NCI-H226 (cell line): ENCODE measurements around the gene CLDND1.
"Not testable (repeated sequence)": the region's sequence is repeated elsewhere in the genome, so short reads cannot be mapped to it uniquely, and the experiment has no call there.

Experiments used
- DNase-seq: peaks from one replicate; pipeline ENCODE4 v3.0.0-alpha.2; 2015

The CLDND1 gene

DNA sequence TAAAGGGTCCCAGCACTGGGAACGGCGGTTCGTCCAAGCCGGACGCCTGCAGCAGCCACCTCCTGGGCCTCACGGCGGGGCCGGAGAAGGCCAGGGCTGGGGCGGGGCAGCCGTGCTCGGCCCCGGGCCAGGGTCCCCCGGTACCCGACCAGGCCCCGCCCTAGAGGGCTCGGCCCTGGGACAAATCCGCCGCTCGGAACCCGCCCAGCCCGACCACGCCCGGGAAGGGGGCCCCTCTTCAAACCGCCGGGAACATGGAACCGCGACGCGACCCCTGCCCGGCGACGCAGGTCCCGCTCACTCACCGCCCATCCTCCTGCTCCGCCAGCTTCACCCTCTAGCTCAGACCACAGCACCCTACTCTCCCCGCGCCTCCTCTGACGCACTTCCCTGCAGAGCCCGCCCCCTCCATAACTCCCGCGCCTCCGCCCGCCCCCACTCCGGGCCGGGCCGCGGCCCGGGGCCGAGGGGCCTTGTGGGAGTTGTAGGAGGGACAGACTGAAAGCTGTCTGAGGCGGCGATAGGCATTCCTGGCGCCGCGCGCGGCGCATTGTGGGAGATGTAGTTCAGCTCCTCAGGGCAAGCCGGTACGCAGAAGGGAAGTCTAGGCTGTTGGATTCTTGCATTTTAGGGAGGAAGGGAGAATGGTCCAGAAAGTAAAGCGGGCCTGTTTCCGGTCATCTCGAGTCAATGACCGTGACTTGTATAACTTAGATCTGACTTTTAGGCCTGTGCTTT, at the start of gene CLDND1:
Gene CLDND1, minus strand, starts transcription at position 359 of the 738 bp plus-strand sequence. CDS start 1,478 bp downstream, outside the sequence.
- peak; percentile 98 for DNase-seq

DNA sequence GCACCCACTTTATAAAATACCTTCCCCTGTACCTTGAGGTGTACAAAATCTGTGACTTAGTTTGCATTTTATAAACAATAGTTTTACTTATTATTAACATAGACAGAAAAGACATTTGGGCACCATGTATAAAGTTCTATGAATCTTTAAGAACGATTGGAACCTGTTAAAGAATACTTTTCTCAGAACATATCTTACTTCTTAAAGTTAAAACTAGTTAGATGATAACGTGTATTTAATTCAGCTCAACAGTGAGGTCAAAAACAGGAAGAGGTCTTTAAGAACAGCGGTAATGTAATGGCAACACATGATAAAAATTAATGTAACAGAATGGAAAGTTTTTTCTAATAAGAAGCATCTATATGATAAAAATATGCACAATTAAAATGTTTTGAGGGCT, 45.7 kb upstream of the CLDND1 start:
- DNase-seq = no peak

DNA sequence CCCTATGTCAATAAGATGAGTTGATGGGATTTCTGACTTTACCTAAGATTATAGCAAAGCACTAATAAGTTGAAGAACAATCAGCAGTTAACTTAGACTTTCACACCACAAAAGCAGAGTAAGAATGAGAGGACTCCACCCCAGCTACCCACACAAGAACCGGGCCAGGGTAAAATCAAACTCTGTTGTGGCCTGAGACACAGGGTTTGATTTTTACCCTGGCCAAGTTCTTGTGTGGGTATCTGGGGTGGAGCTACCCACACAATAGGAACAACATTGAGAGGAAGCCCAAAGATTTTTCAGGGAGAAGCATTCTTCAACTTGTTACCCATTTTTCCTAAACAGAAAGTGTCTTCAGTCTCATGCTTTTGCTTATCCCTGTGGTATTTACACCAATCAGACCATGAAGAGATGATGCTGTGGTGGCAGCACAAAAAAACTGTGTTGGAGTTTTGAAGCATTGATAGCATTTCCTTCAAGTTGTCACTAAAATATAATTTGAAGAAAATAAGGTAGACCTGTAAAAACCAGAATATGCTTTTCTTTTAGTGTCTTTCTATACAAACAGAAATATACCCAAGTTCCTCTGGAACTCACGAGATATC, 45.1 kb upstream of the CLDND1 start:
- DNase-seq = no peak

DNA sequence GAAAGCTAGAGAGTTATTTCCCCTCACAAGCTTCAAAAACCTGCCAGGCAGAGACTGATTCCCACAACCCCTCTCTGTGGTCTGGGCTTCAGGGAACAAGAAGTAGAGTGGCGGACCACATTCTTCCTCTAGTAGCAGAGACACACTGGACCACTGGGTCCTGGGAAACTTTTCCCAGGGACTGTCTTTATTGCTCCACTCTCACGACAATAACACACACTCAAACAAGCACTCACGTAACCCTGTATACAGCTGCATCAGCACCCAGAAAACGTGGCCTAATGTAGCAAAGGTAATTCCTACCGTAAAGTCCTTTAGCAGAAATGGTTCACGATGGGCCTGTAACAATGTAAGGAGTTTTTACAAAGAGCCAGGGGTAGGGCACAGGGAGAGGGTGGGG, 43.1 kb upstream of the CLDND1 start:
- no peak for DNase-seq

DNA sequence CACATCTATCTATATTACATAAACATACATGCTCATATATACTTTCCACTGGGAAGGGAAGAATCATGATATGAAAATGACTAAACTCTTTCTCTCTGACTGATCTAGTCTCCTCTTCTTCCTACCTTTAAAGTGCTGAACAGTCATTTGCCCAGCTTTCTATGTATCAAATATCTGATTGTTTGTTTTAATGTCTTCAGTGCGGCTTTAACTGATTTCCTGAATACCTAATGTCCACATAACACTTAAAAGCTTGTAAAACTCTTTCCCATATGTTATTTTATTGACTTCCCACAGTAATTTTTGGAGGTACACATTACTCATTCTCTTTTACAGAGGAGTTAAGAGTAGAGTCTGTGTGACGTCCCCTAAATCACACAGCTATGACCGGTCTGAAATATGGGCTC, 42.5 kb upstream of the CLDND1 start:
- DNase-seq = no peak

DNA sequence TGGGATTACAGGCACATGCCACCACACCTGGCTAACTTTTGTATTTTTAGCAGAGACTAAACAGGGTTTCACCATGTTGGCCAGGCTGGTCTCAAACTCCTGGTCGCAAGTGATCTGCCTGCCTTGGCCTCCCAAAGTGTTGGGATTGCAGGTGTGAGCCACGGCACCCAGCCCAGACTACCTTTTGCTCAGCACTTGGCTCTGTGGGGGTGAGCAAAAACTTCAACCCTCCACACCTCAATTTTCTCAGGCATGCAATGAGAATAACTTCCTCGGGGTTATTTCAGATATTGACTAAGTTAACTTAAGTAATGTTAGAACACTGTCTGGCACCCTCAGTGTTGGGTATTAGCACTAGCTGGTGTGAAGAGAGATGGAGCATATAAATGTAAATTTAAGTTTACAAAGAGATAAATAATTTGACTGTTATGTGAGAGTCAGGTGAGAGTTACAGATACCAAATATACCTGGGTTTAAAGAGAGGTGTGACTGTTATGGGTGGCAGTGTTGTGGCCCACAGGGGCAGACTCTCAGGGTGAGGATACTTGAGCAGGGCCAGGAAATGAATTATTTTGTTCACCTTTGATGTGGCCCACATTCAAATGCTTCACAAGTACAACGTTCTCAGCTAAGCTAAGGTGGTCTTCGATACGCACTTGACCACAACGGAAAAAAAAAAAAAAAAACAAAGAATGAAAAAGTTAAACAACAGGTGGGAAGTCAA, 41.7 kb upstream of the CLDND1 start:
- no peak for DNase-seq

DNA sequence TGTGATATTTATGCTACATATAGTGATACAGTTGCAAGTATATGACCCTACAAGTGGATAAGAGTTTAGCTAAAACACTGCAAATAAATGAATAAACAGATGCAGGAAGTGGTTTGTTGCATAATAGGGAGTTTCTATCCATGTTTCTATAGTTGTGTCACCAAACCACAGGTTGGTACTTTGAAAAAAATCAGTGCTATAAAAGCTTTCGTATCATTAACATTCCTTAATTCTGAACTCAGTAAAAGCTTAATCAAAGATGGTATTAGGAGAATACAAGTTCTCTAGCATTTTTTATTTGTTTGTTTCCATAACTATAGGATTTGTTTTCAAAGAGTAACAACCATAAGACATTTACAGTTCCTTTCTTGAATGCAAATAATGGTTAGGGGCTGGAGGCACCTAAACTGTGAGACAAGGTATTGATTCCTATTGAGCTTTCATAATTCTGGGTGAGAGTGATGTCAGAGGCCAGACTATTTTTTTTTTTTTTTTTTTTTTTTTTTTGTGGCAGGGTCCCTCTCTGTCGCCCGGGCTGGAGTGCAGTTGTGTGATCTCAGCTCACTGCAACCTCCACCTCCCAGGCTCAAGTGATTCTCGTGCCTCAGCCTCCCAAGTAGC, 41.1 kb upstream of the CLDND1 start:
- peak; percentile 41 for DNase-seq

DNA sequence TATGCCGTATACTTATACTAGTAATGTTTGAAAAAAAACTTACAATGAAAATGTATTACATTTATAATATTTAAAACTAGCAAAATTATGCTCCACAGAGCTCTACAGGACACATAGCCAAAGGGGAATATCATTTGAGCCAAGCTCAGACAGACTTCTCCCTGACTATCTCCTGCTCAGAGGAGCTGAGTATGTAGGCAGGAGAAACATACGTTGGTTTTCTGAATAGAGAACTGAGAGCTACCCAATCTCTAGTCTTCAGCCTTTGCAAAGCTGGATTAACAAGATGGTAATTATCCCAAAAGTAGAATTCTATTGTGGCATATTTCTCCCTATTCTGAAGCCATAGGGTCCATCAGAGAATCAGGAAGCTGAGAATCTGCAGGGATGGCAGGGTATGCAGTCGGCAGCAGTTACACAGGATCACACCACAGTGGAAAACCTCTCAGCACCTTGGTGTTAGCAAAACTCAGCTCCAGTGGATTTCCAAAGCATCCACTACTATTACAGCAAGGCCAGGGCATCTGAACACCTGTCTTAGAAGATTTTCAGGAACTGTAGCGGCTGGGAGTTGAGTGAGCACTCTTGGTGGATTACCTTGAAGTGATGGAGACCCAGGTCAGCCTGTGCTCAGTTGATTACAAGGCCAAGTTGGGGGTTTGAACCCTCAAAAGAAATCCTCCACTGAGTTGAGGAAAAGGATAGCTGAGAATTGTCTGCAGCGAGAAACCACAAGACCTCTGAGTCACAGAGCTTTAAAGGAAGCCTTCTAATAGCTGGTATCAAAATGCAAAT, 39.2 kb upstream of the CLDND1 start:
- DNase-seq = peak; percentile 17

DNA sequence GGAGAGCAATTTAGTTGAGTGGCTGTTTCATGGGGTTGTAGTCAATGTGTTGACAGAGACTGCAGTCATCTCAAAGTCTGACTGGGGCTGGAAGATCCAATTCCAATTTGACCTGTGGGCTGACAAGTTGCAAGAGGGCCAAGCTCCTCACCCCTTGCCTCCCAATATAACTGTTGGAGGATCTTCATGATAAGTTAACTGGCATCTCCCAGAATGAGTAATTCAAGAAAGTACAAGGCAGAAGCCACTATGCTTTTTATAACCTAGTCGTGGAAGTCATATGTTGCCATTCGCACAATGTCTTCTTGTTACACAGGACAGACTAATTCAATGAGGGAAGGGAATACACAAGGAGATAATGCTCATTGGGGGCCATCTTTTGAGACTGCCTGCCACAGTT, 38.2 kb upstream of the CLDND1 start:
- DNase-seq = no peak

DNA sequence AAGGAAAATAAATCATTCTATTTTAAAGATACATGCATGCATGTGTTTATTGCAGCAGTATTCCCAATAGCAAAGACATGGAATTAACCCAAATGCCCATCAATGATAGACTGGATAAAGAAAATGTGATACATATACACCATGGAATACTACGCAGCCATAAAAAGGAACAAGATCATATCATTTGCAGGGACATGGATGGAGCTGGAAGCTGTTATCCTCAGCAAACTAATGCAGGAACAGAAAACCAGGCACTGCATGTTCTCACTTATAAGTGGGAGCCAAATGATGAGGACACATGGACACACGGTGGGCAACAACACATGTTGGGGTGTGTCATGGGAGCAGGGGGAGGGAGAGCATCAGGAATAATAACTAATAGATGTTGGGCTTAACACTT, 37.1 kb upstream of the CLDND1 start:
- DNase-seq = not testable (repeated sequence)

DNA sequence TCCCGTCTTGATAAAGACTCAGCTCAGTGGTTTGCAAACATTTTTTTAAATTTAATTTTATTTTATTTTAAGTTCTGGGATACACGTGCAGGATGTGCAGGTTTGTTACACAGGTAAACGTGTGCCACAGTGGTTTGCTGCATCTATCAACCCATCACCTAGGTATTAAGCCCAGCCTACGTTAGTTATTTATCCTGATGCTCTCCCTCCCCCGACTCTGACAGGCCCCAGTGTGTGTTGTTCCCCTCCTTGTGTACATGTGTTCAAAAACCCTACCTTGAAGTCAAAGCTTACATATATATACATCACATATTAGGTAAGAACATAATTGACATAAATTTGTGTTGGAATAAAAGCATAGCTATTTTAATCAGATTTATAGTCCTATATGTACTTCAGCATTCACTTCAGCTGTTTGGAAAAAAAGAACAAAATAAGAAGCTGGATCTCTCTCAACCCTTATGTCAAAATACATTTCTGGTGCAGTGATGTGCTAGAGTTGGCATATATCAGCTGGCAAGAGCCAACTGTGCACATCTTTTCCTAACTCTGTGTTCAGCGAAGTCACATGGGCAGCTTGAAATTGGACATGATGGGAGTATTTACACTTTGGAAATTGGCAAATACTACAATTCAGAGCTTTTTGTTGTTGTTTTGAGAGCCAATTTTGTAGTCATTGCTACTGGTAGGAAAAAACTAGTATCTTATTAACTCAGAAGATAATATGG, 35.6 kb upstream of the CLDND1 start:
- no peak for DNase-seq

DNA sequence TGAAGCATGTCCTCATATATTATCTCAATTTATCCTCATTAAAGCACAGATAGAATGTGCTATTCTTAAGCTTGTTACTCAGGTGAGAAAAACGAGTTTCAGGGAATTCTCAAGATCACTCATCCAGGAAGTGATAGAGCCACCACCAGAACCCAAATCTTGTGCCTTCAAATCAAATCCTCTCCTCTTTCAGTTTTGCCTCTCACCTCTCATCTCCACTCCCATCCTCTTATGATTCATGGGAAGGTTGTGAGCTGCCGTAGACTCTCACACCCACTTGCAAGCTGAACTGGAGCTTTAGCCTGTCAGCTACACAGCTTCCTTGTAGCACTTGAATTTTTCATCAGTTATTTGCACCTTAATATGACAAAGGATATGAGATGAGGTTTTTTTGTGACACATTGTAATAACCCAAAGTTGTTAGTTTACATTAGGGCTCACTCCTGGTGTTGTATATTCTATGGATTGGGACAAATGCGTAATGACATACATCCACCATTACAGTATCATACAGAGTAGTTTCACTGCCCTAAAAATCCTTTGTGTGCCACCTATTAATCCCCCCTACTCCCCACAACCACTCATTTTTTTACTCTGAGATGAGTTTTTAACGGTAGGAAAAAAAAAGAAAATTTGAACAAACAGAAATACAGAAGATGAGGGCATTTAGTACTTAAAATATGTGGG, 34.8 kb upstream of the CLDND1 start:
- DNase-seq = no peak

DNA sequence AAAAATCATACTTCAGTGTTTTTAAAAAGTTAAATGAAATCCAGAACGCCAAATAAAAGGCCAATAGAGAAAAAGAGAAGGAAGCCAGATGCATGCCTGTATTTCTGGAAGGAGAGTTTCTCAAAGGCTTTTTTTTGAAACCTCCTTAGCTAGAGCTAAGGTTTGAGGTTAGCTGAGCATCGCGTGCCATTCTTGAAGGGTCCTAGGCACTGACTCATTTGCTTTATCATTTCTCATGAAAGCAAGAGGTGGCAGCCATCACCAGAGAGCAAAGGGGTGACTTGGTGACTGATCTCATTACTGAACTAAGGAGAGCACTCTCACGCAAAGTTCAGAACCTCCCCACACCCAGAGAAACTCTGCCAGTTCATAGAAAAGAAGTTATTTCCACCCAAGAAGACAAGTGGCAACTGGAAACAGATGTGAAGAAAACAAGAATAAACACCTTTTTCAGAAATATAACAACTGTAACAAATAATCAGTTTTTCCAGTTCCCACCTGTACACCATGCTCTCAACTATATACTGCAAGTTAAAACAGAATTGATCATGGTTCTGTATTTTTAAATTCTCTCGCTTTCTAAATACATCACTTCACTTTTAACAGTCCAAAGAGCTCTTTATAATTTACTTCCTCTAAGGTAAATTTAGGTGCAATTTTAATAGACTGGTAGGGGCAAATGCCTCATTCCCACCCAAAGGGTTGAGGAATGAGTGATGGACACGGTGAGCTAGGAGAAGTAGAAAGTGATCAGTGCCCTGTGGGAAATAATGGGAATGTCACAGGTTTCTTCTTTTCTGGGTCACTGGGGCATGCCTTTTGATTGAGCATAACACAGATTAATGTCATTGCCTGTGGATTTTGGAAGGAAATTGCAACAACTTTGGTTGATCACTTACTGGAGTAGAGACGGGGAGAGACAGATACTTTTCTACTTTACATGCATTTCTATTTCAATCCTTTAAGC, 33.7 kb upstream of the CLDND1 start:
- no peak for DNase-seq

DNA sequence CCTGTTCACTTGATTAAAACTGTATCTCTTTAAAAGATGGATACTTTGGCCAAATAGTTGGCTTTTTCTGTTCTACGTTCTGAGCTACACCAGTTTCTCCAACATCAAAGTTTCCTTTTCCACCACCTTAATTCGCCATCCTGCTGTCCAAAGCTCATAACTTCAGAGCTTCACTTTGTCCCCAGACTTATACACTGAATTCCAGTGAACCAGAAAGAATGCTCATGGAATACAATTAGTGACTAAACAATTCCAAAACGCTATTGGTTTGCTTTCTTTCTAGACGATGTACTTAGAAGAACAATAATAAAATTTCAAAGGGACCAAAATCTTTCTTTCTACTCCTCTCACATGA, 32.3 kb upstream of the CLDND1 start:
- DNase-seq = no peak

DNA sequence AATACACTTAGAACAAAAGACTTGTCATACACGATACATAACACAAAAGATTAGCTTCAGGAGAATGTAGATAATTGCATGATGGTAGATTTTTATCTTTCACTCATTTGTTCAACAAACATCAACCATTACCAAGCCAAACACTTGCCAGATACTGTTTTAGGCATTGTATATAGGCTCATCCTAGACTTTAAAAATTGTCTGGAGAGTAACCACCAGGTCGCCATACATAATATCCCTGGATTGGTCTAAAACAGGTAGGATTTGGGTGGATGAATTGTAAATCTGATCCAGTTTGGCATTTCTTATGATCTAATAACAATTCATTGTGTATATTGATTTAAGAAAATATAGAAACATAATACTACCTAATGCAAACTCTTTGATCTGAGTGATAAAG, 31.9 kb upstream of the CLDND1 start:
- no peak for DNase-seq

DNA sequence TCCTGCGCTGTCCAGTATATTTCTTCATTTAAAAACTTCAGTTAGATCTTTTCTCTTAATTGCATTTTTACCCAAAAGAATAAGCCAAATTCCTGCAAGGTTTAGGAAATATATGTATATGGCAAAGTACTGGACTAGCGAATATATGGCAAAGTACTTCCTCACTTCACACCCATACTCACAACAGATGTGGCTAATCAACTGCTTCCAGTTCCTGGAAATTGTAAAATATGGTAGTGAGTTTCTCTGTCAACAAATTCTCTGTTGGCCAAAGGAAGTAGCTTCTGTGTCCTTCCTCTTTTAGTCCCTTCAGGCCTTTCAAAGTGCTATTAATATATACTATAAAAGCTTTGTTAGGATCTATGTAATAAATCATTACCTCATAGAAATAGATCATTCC, 31.1 kb upstream of the CLDND1 start:
- DNase-seq = no peak

DNA sequence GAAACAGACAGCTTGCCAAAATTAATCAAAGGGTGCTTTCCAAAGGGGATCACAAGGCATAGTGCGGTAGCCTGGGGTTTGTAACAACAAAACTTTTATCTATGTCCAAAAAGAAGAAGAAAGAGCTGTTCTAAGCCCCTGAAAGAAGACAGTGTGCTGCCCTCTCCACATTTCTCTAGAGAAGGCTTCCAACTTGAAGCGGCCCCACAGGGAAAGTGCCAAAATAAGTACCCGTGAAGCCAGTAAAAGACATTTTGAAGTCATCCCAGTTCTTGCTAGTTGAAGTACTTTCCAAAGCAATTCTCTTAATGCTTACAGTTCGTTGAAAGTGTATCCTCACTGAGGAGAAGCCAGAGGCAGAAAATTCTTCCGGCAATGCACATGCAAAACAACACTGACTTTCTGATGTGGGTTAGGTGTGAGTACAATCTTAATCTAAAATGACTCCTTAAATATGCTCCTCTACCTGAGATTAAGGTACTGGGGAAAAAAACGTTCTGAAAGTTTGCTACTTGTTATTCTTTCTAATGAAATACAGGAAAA, 30.4 kb upstream of the CLDND1 start:
- DNase-seq = no peak

DNA sequence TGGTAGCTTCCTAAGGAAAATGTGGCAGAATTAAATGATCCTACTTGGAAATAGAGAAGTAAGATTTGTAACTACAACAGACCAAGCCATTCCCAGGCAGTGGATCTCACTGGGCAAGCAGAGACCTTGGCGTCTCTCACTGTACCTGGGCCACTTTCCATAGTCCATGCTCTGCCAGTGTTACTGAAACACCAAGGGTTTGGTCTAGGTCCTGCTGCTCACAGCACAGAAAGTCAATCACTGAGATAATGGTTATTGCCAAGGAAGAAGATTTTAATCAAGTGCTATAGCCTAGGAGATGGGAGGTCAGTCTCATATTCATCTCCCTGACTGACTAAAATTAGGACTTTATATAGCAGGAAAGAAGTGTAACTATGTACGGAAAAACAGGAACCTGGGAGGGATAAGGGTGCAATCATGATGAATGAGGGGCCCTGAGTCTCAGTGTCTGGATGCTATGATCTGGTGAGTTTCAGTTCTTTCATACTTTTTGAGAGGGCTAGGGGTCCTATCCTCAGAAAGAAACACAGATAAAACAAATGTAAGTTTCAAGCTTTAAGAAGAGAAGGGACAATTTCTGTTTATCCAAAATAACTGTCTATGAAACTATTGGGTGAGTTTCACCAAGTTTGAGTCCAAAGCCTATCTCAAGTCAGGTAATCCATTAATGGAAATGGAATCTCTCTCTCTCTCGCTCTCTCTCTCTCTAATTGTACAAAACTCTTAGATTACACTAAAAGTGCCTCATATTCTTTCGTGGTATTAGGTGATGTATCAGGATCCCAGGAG, 29.7 kb upstream of the CLDND1 start:
- no peak for DNase-seq

DNA sequence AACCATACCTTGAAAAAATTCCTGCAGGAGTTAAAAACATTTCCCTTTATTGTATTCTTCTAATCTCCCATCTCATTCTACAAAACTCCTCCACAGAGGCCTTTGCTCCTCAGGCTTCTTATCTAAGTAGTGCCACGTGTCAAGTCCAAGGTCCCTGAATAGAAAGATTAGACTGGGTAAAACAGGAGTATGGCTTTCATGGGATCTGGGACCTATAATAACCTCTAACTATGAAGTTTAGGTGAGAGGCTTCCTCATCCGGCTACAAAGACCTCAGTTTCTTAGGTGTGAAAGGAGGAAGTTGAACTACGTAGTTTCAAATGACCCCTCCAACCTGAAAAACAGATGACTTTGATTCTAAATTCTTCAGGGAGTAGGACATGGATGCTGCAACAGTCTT, 29.1 kb upstream of the CLDND1 start:
- DNase-seq = no peak
